GM18498 (cell line): ENCODE results near the gene EZH2.

ENCODE experiments used
- ATAC-seq: cut with Tn5 transposase; IDR thresholded peaks from one replicate; pipeline ENCODE4 v1.9.1; 2021; ENCODE audit warnings: mild to moderate bottlenecking, moderate library complexity; ENCODE audit not compliant: unreplicated experiment

The EZH2 gene

DNA sequence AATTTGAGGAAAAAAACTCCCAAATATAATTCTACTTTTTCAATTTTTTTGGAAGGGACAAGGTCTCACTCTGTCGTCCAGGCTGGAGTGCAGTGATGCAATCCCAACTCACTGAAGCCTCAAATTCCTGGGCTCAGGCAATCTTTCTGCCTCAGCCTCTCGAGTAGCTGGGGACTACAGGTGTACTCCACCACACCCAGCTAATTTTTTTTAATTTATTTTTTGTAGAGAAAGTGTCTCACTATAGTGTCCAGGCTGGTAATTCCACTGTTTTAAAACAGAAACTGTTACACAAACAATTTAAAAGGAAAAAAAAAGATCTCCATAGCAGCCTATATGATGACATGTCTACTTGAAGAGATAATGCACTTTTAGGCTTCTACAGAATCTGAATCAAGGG, 25.6 kb downstream of the EZH2 start:
- no peak for ATAC-seq

DNA sequence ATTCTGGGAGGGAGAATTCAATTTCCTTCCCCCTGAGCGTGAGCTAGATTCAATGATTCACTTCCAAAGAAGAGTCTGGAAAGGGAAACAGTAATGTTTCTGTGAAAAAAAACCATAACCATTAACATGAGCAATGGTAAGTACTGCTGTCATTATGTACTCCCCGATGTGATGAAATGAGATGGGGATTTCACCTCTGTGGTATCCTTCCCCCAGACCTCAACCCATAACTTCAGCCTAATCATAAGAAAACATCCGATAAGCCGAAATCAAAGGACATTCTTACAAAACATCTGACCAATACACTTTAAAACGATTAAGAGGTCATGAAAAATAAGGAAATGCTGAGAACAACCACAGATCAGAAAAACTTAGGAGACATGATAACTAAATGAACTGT, 27.2 kb downstream of the EZH2 start:
- ATAC-seq, result peak; percentile 30

DNA sequence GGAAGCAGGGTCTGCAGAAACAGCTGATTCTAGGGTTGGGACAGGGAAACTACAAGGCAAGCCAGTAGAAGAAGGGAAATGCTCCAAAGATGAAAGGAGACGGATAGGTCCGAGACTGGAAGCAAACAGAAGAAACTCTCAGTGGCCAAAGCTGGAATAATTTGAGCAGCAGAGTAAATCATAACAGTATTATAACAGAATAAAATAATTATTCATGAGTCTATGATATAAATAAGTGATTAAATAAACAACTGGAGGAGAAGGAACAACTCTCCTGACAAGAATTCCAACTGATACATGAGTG, 27.6 kb downstream of the EZH2 start:
- ATAC-seq, result peak; percentile 11

DNA sequence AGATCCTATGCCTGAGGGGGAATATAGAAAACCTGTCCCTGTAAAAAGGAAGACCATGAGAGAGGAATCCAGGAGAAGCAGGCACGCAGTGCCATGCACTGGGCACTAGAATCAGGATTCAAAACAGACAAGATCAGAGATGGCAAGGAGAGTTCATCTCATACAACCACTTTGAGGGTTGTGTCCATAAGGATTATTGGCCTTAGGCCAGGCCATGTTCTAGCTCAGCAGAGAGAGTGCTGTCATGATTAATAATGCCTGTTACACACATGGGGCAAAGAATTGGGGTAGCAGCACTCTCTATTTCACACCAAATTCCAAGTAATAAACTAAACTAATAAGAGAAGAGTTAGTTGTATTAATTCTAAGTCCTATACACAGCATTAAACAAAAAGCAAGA, 29.1 kb downstream of the EZH2 start:
- ATAC-seq, result no peak

DNA sequence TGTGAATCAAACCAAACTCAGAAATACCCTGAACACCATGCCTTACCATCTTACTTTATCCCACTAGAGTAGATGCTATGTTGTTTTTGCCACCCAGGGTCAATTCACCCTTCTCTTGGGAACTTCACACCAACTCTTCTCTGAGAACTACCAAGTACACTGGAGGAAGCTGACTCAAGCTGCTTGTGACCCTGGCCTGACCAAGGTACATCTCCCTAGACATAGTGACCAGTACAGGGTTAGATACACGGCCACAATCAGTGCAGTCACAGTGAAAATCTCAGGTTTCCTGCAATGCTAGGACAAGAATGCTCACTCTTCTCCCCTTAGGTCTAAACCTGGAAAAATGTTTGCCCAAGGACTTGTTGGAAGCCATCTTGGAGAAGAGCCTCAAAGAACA, 31.8 kb downstream of the EZH2 start:
- no peak for ATAC-seq

DNA sequence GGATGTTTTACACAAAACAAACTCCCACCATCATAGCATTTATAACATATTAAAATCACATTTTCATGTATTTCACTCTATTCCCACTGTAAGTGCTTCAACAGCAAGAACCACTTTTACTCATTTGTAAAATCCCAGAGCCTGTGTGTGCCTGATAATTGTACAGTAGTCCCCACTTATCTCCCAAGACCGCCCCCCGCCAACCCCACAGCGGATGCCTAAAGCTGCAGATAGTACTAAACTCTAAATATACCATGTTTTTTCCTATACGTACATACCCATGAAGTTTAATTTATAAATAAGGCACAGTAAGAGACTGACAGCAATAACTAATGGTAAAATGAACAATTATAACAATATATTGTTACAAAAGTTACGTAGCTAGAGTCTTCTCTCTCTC, 33.5 kb downstream of the EZH2 start:
- ATAC-seq, result no peak

DNA sequence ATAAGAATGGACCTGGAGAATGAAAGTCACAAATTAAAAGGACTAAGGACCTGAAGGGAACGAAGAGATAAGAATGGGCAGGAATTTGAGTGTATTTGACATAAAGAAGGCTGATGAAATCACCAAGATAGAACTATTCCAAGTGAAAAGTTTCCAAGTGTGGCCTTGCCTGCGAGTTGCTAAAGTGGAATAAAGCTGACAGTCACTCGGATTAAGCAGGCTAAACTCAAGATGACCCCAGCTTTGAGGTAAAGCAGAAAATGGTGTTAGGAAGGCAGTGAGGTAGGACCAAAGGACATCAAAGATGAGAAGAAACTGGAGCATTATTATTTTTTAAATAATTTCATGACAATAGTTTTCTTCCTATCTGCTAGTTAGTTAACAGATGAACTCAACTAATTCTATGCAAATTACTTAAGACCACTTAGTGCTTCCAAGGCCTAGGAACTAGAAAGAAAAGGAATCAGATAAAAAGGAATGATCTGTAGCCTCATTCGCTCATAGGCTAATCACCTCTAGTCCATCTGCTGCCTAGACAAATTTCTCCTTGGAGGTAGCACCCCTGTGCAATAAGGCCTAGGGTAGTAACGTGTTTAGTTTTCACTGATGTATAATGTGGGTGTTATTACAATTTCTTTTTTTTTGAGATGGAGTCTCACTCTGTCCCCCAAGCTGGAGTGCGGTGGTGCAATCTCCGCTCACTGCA, 34.5 kb downstream of the EZH2 start:
- no peak for ATAC-seq

DNA sequence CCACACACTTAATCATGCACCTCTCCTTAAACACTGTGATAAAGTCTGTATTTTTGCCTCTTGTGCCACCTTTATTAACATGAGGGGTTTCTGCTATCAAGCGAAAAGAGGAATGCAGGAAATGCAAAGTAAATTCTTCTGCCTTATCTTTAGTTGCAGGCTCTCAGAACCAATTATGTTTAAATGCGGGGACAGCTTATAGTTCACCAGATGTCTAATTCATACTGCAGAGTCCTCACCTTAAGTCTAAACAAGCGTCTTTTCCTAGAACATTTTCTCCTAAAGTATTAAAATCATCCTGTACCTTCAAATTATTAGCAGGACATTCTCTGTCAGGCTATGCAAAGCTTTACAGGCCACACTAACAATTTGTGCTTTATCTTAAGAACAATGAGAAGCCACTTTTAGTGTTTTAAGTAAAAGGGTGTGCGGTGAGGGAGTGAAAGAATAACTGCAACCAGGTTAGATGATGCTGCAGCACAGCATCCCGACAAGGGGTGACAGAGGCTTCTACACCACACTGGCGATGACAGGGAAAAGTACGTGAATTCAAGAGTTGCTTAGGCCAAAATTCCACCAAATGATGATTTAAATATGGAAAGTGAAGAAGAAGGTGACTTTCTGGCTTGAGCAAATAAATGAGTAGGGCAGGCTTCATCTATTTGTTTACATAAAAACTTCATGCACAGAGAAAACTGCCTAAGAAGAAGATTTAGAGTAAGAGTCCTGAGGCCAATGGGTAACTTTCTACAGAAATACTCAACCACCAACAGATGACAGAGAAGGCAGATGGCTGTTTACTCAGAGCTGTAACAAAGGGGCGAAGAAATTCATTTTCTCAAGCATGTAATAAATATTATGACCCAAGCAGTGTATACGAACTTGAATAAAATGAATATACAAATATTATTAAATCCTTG, 36.0 kb downstream of the EZH2 start:
- ATAC-seq, result no peak

DNA sequence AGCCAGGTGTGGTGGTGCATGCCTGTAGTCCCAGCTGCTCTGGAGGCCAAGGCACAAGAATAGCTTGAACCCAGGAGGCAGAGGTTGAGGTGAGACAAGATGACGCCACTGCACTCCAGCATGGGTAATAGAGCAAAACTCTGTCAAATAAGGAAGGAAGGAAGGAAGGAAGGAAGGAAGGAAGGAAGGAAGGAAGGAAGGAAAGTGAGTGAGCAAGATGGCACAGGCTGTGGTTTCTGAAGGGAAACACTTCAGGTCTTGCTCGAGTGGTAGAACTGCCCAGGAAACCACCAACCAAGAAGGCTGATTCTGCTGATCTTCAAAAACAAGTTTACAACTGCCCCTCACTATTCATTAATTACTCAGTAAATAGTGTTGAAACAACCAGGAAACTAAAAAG, 45.2 kb downstream of the EZH2 start:
- ATAC-seq, result peak; percentile 53

DNA sequence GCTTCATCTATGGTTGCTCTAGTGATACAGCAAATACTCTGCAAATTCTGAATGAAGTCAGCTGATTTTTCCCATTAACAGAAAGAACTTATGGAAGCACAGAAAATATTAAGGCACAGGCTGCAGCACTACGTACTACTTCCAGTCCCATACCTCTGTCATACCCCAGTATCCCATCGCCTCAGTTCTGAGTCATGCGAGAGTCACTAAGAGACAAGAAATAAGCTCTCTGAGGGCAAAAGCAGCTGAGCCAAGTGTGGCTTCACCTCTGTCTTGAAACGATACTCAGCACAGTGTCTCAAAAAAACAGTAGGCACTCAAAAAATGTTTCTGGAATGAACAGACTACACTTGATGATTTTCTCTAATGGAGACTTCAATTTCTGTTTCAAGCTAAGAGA, 48.2 kb downstream of the EZH2 start:
- no peak for ATAC-seq

DNA sequence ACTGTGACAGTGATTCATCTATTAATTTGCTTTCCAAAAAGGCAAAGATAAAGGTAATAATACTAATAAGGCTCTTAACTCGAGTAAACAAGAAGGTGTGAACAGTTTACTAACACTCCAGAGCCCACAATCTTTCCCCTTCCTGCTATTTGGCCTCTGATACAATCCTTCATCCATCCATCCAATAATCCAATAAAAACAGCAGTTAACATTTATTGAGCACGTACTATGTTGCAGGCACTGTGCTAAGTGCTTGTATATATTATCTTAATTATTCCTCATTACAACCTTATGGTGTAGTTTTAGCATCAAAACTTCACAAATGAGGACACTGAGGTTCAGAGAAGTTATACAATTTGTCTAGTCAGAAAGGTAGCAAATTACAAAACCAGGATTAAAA, 49.5 kb downstream of the EZH2 start:
- ATAC-seq, result no peak

DNA sequence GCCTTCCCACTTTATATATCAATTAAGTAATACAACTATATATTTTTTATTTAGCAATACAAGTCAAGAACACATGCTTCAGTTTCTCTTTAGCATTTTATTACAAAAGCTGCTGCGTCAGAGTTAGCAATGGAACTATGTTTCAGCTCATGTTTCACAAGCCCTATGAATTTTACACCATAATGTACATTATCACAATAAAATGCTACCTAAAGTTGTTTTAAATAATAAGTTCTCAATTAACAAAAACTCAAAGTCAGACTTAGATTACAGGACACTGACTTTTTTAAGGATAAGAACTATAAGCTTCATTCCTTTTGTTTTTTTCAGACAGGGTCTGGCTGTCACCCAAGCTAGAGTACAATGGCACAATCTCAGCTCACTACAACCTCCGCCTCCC, 52.3 kb downstream of the EZH2 start:
- ATAC-seq, result no peak

DNA sequence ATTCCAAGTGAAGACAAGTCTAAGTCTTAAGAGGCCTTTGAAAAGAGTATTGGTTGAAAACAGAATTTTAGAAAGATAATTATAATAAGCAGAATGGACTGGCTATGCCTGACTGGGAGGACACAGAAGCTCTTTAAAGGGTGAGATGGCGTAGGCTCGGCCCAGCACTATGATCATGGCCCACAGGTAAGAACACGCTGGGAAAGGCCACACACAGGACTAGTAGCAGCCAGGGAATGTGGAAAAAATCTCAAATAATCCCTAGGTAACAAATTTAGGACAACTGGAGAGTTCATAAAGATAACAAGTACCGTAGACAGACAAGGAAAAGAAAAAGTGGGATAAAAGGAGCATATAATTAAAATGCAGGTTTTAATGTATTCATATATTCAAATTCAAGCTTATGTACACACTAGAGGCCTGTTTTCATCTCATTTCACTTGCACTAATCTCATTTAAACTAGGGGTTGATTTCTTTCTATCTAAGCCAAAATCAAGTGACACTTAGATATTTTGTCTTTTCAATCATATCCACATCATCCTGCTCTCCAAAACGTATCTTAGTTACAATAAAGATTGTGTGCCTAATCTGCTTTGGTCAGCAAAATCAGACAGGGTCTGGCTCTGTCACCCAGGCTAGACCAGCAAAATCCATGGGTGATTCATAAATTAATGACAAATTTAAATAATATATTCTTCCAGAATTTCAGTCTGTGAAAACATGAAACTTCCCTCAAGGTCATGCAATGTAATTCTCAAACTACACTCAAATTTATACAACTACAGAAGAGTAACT, 53.0 kb downstream of the EZH2 start:
- ATAC-seq, result no peak

DNA sequence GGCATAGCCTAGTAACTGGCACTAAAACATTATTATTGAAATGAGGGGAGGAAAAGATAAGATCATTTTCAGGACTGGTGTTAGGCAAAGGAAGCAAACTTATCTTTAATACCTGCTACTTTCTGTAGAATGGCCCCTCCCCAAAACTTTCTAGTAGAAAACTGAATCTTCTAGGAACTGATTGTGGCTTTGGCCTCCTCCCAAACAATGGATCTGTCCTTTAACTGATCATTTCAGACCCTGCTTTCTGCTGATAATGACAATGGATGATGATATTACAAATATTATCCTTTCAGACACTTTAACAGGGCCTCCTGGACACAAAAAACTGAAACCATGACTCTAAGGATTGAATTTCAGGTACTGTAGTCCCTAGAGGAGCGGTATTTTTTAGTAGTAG, 55.1 kb downstream of the EZH2 start:
- ATAC-seq, result no peak

DNA sequence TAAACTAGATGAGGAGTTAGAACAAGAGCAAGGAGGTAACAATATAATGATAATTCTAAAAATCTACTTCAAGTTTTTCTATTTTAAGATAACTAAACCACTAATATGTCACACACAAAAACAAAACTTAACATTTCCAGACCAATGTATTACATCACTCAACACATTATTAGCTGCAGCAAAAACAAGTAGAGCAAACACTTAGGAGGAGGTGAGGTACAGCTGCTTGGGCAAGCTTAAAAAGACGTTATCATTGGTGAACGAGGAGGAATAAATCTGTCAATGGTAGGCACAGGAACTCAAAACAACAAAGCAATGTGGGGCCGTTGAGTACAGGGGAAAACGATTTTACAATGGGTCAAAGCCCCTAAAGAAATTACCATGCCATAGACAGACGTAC, 58.8 kb downstream of the EZH2 start:
- ATAC-seq, result no peak

DNA sequence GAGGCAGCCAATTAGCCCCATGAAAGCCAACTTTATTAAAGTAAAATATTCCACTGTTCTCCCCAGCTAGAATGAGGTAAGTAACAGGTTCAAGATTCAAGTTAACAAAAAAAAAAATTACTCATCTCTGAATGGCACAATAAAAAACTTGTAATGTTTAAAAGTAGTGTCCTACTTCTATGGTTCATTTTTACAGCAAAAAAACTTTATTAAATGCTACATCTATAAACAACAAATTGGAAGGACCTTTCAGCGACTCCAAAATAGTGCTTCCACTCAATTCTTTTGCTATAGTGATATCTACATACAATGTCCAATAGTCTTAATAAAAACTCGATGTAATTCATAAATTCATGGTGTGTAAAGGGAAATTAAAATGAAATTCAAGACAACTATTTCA, 59.2 kb downstream of the EZH2 start:
- no peak for ATAC-seq

DNA sequence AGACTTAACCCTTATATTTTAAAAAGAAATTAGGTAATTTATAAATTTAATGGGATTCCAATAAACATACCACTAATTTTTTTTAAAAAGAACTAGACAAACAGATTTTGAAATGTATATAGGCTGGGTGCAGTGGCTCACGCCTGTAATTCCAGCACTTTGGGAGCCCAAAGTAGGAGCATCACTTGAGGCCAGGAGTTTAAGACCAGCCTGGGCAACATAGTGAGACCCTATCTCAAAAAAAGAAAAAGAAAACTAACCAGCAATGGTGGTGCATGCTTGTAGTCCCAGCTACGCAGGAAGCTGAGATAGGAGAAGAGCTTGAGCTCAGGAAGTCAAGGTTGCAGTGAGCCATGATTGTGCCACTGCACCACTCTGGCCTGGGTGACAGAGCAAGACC, 62.7 kb downstream of the EZH2 start:
- no peak for ATAC-seq

DNA sequence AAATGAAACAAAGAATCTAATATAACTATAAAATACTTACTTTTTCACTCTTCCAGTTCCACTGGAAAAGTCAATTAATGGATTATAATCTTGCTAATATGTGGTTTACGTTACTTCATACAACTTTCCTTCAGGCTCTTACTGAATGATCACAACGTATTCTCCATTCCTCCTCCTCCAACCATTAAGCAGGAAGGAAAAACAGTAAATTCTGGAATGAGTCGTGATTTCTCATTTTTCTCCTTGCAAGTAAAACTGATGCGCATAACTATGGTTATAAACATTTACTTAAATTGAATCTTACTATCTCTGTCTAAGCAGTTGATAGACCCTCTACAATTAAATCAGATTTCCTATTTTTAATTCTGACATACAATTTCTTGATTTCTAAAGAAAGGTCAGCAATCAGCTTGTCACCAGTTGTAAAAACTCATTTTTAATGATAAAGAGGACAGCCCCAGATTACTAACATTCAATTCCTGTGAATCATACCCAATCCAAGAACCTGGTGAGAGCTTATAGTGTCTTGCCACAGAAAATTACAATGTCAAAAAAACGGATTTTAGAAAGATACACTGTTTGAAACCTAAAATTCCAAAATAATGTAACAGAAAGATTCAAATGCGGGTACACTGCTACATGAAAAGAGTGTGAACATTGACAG, 64.3 kb downstream of the EZH2 start:
- no peak for ATAC-seq

DNA sequence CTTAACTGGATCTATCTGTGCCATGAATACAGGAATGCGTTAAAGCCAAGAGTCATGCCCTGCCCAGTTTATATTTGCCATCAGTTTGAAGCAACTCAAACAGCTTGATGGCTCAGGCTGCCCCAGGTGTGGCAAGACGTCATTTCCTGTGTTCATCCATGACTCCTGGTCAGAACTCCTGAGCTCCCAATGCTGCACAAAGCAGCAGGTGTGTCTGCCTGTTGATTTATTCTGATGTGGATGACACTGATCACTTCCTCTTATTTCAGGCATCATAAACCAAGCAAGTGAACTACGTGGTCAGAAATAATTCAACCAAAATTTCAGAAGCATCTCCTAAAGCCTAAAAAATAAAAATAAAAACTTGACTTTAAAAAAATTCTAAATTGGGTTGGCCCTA, 68.5 kb downstream of the EZH2 start:
- ATAC-seq, result no peak

DNA sequence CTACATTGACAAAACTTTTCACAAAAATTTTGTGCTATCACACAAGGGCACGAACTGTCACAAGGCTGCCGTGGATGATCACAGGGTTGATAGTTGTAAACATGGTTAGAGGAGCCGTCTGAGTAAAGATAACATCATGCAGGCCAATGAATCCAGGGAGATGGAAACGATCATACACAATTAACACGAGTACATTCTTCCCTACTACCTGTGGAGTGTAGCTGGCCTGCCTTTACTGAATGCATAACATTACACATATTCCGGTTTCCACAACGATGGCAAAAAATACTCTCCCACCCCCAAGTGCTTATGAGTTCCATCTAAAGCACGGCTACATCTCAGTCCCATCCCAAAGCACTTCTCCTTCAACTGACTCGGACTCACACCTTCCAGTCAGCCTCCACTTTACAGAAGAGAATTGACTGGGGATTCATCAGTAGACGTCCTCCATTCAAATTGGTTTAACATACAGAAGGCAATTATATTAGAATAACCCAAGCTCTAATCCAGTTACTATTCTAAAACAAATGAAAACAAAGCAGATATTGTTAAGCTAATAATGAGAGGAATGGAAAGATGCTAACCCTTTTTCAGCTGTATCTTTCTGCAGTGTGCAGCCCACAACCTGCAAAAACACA, 69.0 kb downstream of the EZH2 start:
- no peak for ATAC-seq

DNA sequence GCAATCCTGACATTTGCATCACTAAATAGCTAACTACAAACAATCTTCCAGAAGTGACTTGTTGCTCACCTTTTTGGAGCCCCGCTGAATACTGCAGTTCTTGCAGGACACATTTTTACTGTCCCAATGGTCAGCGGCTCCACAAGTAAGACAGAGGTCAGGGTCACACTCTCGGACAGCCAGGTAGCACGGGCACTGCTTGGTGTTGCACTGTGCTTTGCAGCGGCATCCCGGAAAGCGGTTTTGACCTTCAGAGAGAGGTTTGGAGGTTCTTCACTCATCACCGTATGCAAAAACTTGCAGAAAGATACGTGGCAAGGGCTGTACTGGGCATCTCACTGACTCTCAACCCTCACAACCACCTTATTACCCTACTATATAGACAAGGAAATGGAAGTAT, 70.2 kb downstream of the EZH2 start:
- no peak for ATAC-seq
